ENCODE results near the gene MIOS. TPM values are rescaled to one million over a fixed set of nuclear protein-coding genes. Genes with fewer than 3 reads are reported as not detected.

Gene MIOS
- total RNA-seq, 4 donors from 2014 or later = 24.7 to 44.5 (median 37.5) TPM

GRCh38 chr7:7554021-7554432 is 12.7 kb upstream of the MIOS start:
- TF ChIP-seq CTCF (IDR thresholded peaks at IDR 0.05; ENCODE audit: low read depth) = no peak

DNA sequence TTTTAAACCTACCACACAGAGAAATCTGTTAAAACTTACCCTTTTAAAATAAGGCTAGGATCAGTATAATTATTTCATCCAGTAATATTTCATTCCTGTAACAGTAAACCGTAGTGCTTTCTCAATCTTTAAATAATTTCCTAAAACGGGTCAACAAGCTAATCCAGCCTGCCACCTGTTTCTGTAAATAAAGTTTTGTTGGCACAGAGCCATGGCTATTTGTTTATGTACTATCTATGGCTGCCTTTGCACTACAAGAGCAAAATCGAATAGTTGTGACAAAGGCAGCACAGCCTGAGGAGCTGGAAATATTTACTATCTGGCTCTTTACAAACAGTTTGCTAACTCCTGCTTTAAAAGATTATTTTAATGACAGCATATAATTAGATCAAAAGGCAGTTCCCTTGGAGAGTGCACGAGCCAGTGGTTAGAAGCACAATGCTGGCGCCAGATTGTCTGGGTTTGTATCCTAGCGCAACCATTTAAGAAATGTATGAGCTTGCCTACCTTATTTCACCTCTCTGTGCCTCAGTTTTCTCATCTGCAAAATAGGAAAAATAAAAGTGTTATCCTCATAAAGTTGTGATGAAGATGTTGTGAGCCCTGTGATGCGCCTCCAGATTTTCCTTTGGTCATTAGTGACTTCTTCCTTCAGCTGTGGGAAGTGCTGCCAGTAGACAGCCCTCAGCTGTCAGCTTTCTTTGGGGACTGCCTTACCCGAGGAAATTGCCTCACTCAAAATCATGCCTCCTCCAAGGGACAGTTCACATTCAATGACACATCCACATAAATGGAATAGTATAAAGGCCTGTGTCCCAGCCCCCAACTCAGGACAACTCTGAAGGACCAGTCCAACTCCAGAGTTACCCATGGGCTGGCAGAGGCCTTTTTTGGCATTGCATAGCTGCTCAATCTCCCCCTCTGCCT is 11.8 kb upstream of the MIOS start:
- no peak for TF ChIP-seq CTCF (IDR thresholded peaks at IDR 0.05; ENCODE audit: low read depth)

DNA sequence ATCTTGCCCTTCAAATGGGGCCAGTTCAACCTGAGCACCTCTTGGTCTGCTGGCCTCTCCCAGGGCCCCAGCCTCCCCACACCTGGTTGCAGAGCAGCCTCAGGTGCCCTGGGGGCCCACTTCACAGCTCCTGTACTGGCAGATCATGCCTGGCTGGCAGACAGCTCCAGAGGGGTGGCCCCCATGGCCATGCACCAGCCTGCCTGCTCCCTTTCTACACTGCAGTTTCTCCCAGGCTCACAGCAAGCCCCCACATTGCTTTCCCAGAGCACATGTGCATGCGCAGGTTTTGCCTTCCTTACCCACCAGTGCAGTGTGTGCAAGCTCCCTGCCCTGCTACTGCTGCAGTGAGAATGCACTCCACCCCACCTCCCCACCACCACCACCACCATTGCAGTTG is 9.8 kb upstream of the MIOS start:
- no peak for TF ChIP-seq CTCF (IDR thresholded peaks at IDR 0.05; ENCODE audit: low read depth)

- no peak for TF ChIP-seq CTCF (IDR thresholded peaks at IDR 0.05; ENCODE audit: low read depth)
Measured at GRCh38 chr7:7557252-7557651, 9.4 kb upstream of the MIOS start.

GRCh38 chr7:7562736-7563135 is 3.9 kb upstream of the MIOS start:
- TF ChIP-seq CTCF (IDR thresholded peaks at IDR 0.05; ENCODE audit: low read depth) = no peak

GRCh38 chr7:7563269-7563668 is 3.4 kb upstream of the MIOS start:
- no peak for TF ChIP-seq CTCF (IDR thresholded peaks at IDR 0.05; ENCODE audit: low read depth)

DNA sequence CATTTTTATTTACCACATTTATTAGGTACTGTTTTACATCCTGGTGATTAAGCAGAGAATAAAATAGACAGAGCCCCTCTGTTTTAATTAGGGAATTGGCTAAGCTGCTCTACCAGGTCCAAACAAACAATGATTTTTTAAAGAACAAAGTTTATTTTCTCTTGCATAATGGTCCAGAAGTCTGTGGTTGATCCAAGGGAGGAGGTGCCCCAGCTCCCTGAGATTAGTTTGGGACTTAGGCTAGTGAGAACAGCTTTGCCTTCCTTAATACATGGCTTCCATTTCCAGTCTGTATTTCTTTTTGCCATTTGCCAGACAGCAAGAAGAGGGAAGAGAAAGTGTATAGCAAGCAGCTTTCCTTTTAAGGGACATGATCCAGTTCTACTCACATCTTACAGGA is 2.9 kb upstream of the MIOS start:
- no peak for TF ChIP-seq CTCF (IDR thresholded peaks at IDR 0.05; ENCODE audit: low read depth)

Measured in subcutaneous adipose tissue (tissue), 4 donors.